ENCODE data around the gene EPB41. TPM values are rescaled to one million over a fixed set of nuclear protein-coding genes. Genes with fewer than 3 reads are reported as not detected.

EPB41 gene
- total and polyA plus RNA-seq, 2 donors (not counting 3 experiments of a cell fraction or from before 2014, with no cell fraction given) = 22.3 to 45.7 TPM

DNA sequence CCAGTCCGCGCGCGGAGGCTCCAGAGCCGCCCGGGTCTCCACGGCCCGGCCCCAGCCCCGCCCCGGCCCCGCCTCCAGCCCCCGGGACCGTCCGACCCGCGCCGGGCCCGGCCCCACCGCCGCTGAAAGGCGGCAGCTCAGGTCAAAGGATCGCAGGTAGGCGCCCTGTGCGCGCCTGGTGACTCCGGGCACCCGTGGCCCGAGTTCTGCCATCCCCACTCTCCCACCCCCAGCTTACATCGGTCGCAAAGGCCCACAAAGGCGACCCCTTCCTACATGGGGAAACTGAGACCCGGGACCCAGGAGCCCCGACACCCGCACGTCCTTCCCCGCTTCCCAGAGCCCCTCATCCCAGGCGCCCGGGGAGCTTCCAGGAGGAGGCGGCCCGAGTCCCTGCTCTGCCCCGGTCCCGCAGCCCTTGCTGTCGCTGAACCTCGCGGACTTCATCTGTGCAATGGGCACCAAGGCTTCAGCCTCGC lies 209.6 kb downstream of the EPB41 start, which contains the start of gene TMEM200B:
Gene TMEM200B, minus strand, starts transcription at position 17 of the 479 bp plus-strand sequence. CDS start 2,075 bp downstream, outside the sequence.
- no peaks in the 10 kb centered on the region for H3K9me1 ChIP-seq (replicated peaks; ENCODE audit: control insufficient read depth, extremely low read depth, insufficient read depth, low read length)
- BruUV-seq (replicated peaks) = no TSS peak

More for the DNA sequence above, 209.6 kb downstream of the EPB41 start, which contains the start of gene TMEM200B:
- FAIRE-seq (no peak), DNase-seq (ENCODE audit: low read depth, low spot score) (no peak)
- Histone ChIP-seq H3K79me2 (ENCODE audit: control insufficient read depth, insufficient read depth, low read length) (no peaks in the 10 kb centered on the region), H3K4me3 (replicated peaks in 1 of 3; ENCODE audit: insufficient read depth in 1 of 3, low read depth in 1 of 3, low read length in 3 of 3) (peak within 1 kb of the TSS; percentile 33 to 52 (median 42)), H4K20me1 (replicated peaks; ENCODE audit: control insufficient read depth, extremely low read depth, insufficient read depth, low read length) (no peaks in the 10 kb centered on the region), H3K9ac (replicated peaks; ENCODE audit: extremely low read depth, insufficient read depth, low read length) (peak within 1 kb of the TSS; percentile 80), H3K27me3 (ENCODE audit: control insufficient read depth in 2 of 2, insufficient read depth in 2 of 2, low read length in 2 of 2) (peaks cover 0 to 14% of the 10 kb centered on the region in 2 experiments), H3K9me3 (replicated peaks; ENCODE audit: control insufficient read depth, insufficient read depth, low read length) (no peaks in the 10 kb centered on the region), H3K4me2 (ENCODE audit: insufficient read depth, low read length) (peak within 1 kb of the TSS; percentile 50), H3K36me3 (ENCODE audit: control insufficient read depth in 2 of 2, extremely low read depth in 1 of 2, insufficient read depth in 2 of 2, low read length in 2 of 2) (no peaks in the 10 kb centered on the region), H3K27ac (ENCODE audit: insufficient read depth, low read depth, low read length) (peak within 1 kb of the TSS; percentile 46), H3K4me1 (ENCODE audit: control insufficient read depth, extremely low read depth, insufficient read depth, low read length) (peaks cover 23% of the 10 kb centered on the region), H2AFZ (ENCODE audit: low read depth, low read length) (peak within 1 kb of the TSS; percentile 96)
- CTCF ChIA-PET = interaction anchor here (0.6 to 2.2 kb wide), 7 partner anchors 10 to 858 kb away, joined by 3 to 11 read pairs (median 4); no protein-coding TSS in a partner anchor
- TF ChIP-seq POLR2AphosphoS5 (IDR thresholded peaks at IDR 0.05; ENCODE audit: insufficient read depth, low read depth, low read length) = no peak
- TF ChIP-seq GATA2 (IDR thresholded peaks at IDR 0.05; ENCODE audit: insufficient read depth, insufficient read length, low read depth, low read length) = no peak
- no peak for TF ChIP-seq POLR2A (IDR thresholded peaks at IDR 0.05; ENCODE audit: low read depth, low read length)
- no peak for TF ChIP-seq EZH2 (IDR thresholded peaks at IDR 0.05; ENCODE audit: borderline replicate concordance, low read depth, low read length, severe bottlenecking)
- TF ChIP-seq FOS (IDR thresholded peaks at IDR 0.05; ENCODE audit: borderline replicate concordance, insufficient read depth, low read length) = no peak
- TF ChIP-seq, protein P1, sequence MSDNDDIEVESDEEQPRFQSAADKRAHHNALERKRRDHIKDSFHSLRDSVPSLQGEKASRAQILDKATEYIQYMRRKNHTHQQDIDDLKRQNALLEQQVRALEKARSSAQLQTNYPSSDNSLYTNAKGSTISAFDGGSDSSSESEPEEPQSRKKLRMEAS (IDR thresholded peaks at IDR 0.05; ENCODE audit: insufficient read depth, insufficient read length) = no peak
- no peak for TF ChIP-seq CTCF (IDR thresholded peaks at IDR 0.05; ENCODE audit: extremely low read depth in 1 of 2, insufficient read depth in 1 of 2, low read depth in 1 of 2, low read length in 2 of 2)
- no peak for TF ChIP-seq MYC (IDR thresholded peaks at IDR 0.05; ENCODE audit: low read depth, low read length)
- TF ChIP-seq JUN (IDR thresholded peaks at IDR 0.05; ENCODE audit: borderline replicate concordance, insufficient read depth, insufficient read length, low read depth) = no peak
- POLR2A ChIA-PET = interaction anchor here (1.3 to 2.0 kb wide), 2 partner anchors 10 to 58 kb away, joined by 3 to 9 read pairs; partner anchors contain the start of gene SRSF4
- intact Hi-C loops (cut with micrococcal nuclease) = loop anchor here (1.0 to 5.0 kb wide), 4 partner anchors 58 to 239 kb away; partner anchors contain the start of gene SRSF4
- dilution Hi-C loops (cut with MboI; ENCODE audit: extremely low pct_ligation_motif_present, low sequenced_read_pairs) = no loop called here

Data from endothelial cell of umbilical vein (primary cell).